Measurements from ENCODE around the gene ANGPTL1. TPM values are rescaled to one million over a fixed set of nuclear protein-coding genes. Genes with fewer than 3 reads are reported as not detected.

Gene ANGPTL1
- total RNA-seq, 1 donor from 2014 or later, result 0.21 TPM

- no peak for DNase-seq (ENCODE audit: low read depth, low spot score)
- Mint-ChIP-seq H3K4me1 (peaks cover 11% of the 10 kb centered on the region), H3K27me3 (ENCODE audit: low read depth) (peaks cover 13% of the 10 kb centered on the region), H3K36me3 (ENCODE audit: low read depth) (peaks cover under 1% of the 10 kb centered on the region), H3K4me3 (no peak overlapping the region), H3K27ac (ENCODE audit: unreplicated experiment) (no peak overlapping the region), H3K9me3 (no peaks in the 10 kb centered on the region)
- TF ChIP-seq CTCF (conservative IDR thresholded peaks at IDR 0.05), result no peak
These were observed 5.1 kb upstream of the ANGPTL1 start for GRCh38 chr1:178875936-178876335.

- TF ChIP-seq CTCF (conservative IDR thresholded peaks at IDR 0.05), result no peak
- H3K27ac Mint-ChIP-seq (ENCODE audit: unreplicated experiment), result no peak overlapping the region
- H3K4me3 Mint-ChIP-seq, result no peak overlapping the region
- H3K36me3 Mint-ChIP-seq (ENCODE audit: low read depth), result no peaks in the 10 kb centered on the region
- H3K4me1 Mint-ChIP-seq, result peaks cover 13% of the 10 kb centered on the region
- peaks cover 13% of the 10 kb centered on the region for H3K27me3 Mint-ChIP-seq (ENCODE audit: low read depth)
- no peak for DNase-seq (ENCODE audit: low read depth, low spot score)
- H3K9me3 Mint-ChIP-seq, result no peaks in the 10 kb centered on the region
These were observed 4.1 kb upstream of the ANGPTL1 start for GRCh38 chr1:178874966-178875365.

- Mint-ChIP-seq H3K9me3 (no peaks in the 10 kb centered on the region), H3K27ac (ENCODE audit: unreplicated experiment) (no peak overlapping the region), H3K4me1 (peaks cover 13% of the 10 kb centered on the region), H3K4me3 (no peak overlapping the region), H3K36me3 (ENCODE audit: low read depth) (no peaks in the 10 kb centered on the region), H3K27me3 (ENCODE audit: low read depth) (peaks cover 13% of the 10 kb centered on the region)
- TF ChIP-seq CTCF (conservative IDR thresholded peaks at IDR 0.05), result no peak
- DNase-seq (ENCODE audit: low read depth, low spot score), result no peak
These were observed 859 bp upstream of the ANGPTL1 start for GRCh38 chr1:178871551-178872320.

GRCh38 chr1:178870221-178870620 lies 656 bp downstream of the ANGPTL1 start:
- Mint-ChIP-seq H3K4me1 (peaks cover 13% of the 10 kb centered on the region), H3K27me3 (ENCODE audit: low read depth) (peaks cover 13% of the 10 kb centered on the region), H3K4me3 (no peak overlapping the region), H3K36me3 (ENCODE audit: low read depth) (no peaks in the 10 kb centered on the region), H3K9me3 (no peaks in the 10 kb centered on the region), H3K27ac (ENCODE audit: unreplicated experiment) (no peak overlapping the region)
- no peak for DNase-seq (ENCODE audit: low read depth, low spot score)
- TF ChIP-seq CTCF (conservative IDR thresholded peaks at IDR 0.05), result no peak

GRCh38 chr1:178869119-178869697 lies 1.7 kb downstream of the ANGPTL1 start:
- no peaks in the 10 kb centered on the region for H3K9me3 Mint-ChIP-seq
- peaks cover 9% of the 10 kb centered on the region for H3K27me3 Mint-ChIP-seq (ENCODE audit: low read depth)
- no peak for TF ChIP-seq CTCF (conservative IDR thresholded peaks at IDR 0.05)
- H3K36me3 Mint-ChIP-seq (ENCODE audit: low read depth), result no peaks in the 10 kb centered on the region
- DNase-seq (ENCODE audit: low read depth, low spot score), result no peak
- H3K4me3 Mint-ChIP-seq, result peak overlapping the region; percentile 8
- no peak overlapping the region for H3K27ac Mint-ChIP-seq (ENCODE audit: unreplicated experiment)
- peaks cover 13% of the 10 kb centered on the region for H3K4me1 Mint-ChIP-seq
